Measurements from ENCODE around the gene INSM1.

DNA sequence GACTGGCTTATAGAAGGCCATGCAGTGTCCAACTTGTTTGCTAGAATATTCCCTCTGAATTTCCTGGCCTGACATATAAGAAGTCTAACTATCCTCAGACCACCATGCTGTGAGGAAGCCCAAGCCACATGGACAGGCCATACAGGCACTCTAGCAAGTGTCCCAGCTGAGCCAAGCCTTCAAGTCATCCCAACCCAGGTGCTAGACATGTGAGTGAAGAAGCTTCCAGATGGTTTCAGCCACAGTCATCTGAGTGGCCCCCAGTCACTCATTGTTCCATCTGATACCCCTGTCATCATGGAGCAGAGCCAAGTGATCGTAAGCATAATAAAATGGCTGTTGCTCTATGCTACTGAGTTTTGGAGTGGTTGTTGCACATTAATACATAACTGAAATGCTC, 46.0 kb upstream of the INSM1 start:
- TF ChIP-seq, protein P1, sequence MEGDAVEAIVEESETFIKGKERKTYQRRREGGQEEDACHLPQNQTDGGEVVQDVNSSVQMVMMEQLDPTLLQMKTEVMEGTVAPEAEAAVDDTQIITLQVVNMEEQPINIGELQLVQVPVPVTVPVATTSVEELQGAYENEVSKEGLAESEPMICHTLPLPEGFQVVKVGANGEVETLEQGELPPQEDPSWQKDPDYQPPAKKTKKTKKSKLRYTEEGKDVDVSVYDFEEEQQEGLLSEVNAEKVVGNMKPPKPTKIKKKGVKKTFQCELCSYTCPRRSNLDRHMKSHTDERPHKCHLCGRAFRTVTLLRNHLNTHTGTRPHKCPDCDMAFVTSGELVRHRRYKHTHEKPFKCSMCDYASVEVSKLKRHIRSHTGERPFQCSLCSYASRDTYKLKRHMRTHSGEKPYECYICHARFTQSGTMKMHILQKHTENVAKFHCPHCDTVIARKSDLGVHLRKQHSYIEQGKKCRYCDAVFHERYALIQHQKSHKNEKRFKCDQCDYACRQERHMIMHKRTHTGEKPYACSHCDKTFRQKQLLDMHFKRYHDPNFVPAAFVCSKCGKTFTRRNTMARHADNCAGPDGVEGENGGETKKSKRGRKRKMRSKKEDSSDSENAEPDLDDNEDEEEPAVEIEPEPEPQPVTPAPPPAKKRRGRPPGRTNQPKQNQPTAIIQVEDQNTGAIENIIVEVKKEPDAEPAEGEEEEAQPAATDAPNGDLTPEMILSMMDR (IDR thresholded peaks at IDR 0.05 in 4 of 5, conservative IDR thresholded peaks at IDR 0.05 in 1 of 5): no peak
- TF ChIP-seq POLR2A (IDR thresholded peaks at IDR 0.05): no peak

All from gastrocnemius medialis (tissue), 4 donors.